Smooth muscle cell (in vitro differentiated cells): ENCODE results near the gene CCKAR. TPM values are rescaled to one million over a fixed set of nuclear protein-coding genes. Genes with fewer than 3 reads are reported as not detected.

Source experiments
- DNase-seq: peaks from one replicate; lab custom pipeline; 2025; ENCODE audit not compliant: unreplicated experiment; lab: John Stamatoyannopoulos, UW
- H2AFZ ChIP-seq: fragments of 200-600 bp; sonication (generic); 2 replicates; pipeline ENCODE4 v1.6.0; 2016; ENCODE audit warnings: antibody characterized with exemption, low read depth, mild to moderate bottlenecking
- H3F3A ChIP-seq: fragments of 200-600 bp; sonication (generic); 2 replicates; pipeline ENCODE4 v1.6.0; 2017; ENCODE audit warnings: antibody characterized with exemption, low read depth
- H3K27ac ChIP-seq: fragments of 200-600 bp; sonication (generic); 2 replicates; pipeline ENCODE4 v1.5.1; 2016; ENCODE audit warnings: low read depth, mild to moderate bottlenecking
- H3K27me3 ChIP-seq: fragments of 200-600 bp; sonication (generic); 2 replicates; pipeline ENCODE4 v1.6.1; 2016; ENCODE audit warnings: low read depth, mild to moderate bottlenecking
- H3K36me3 ChIP-seq: fragments of 200-600 bp; sonication (generic); 2 replicates; pipeline ENCODE4 v1.5.1; 2016; ENCODE audit warnings: low read depth
- H3K4me1 ChIP-seq: fragments of 200-600 bp; sonication (generic); 2 replicates; pipeline ENCODE4 v1.5.1; 2016; ENCODE audit warnings: low read depth
- H3K4me2 ChIP-seq: fragments of 200-600 bp; sonication (generic); 2 replicates; pipeline ENCODE4 v1.6.0; 2016; ENCODE audit warnings: mild to moderate bottlenecking
- H3K4me3 ChIP-seq: fragments of 200-600 bp; sonication (generic); 2 replicates; pipeline ENCODE4 v1.5.1; 2016; ENCODE audit warnings: mild to moderate bottlenecking
- H3K79me2 ChIP-seq: fragments of 200-600 bp; sonication (generic); 2 replicates; pipeline ENCODE4 v1.6.0; 2016; ENCODE audit warnings: low read depth, mild to moderate bottlenecking
- H3K9ac ChIP-seq: fragments of 200-600 bp; sonication (generic); 2 replicates; pipeline ENCODE4 v1.6.0; 2016; ENCODE audit warnings: low read depth
- H3K9me3 ChIP-seq: fragments of 200-600 bp; sonication (generic); replicated peaks from 2 replicates; pipeline ENCODE4 v1.5.1; 2016; ENCODE audit warnings: low read depth
- H4K20me1 ChIP-seq: fragments of 200-600 bp; sonication (generic); 2 replicates; pipeline ENCODE4 v1.6.0; 2016; ENCODE audit warnings: low read depth
- WGBS: methylation state at CpG from one replicate; pipeline ENCODE4 v1.1.7; 2016; ENCODE audit warnings: low lambda C conversion rate; 5-methylcytosine and 5-hydroxymethylcytosine counted together
- polyA plus RNA-seq: library from polyadenylated mRNA; unstranded; fragments of >200 nt; fragmentation: Nextera tagmentation; extraction: Ambion mirVana; gene quantifications from 2 replicates; pipeline ENCODE4 v1.2.1, GENCODE V29; 2016
- total RNA-seq: library from RNA; depleted of rRNA; stranded (reverse); fragments of >200 nt; gene quantifications from 2 replicates; pipeline ENCODE4 v1.2.3, GENCODE V29; 2014
- TF ChIP-seq, protein P1 (sequence below): fragments of 200-600 bp; sonication (generic); IDR thresholded peaks from 2 replicates; pipeline ENCODE4 v1.5.1; 2017; ENCODE audit warnings: borderline replicate concordance, mild to moderate bottlenecking, antibody characterized with exemption; ENCODE audit not compliant: insufficient read depth, poor library complexity, severe bottlenecking

CCKAR gene
- total and polyA plus RNA-seq, 2 experiments from 2014 or later, result 0.18 to 0.32 TPM

- TF ChIP-seq, protein P1, sequence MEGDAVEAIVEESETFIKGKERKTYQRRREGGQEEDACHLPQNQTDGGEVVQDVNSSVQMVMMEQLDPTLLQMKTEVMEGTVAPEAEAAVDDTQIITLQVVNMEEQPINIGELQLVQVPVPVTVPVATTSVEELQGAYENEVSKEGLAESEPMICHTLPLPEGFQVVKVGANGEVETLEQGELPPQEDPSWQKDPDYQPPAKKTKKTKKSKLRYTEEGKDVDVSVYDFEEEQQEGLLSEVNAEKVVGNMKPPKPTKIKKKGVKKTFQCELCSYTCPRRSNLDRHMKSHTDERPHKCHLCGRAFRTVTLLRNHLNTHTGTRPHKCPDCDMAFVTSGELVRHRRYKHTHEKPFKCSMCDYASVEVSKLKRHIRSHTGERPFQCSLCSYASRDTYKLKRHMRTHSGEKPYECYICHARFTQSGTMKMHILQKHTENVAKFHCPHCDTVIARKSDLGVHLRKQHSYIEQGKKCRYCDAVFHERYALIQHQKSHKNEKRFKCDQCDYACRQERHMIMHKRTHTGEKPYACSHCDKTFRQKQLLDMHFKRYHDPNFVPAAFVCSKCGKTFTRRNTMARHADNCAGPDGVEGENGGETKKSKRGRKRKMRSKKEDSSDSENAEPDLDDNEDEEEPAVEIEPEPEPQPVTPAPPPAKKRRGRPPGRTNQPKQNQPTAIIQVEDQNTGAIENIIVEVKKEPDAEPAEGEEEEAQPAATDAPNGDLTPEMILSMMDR, result no peak
- Histone ChIP-seq H3K4me1 (peaks cover 12% of the 10 kb centered on the region), H3F3A (peaks cover under 1% of the 10 kb centered on the region), H3K9me3 (no peaks in the 10 kb centered on the region), H3K9ac (no peak overlapping the region), H2AFZ (no peak overlapping the region), H3K27ac (no peak overlapping the region), H3K4me3 (no peak overlapping the region), H3K4me2 (no peak overlapping the region), H4K20me1 (no peaks in the 10 kb centered on the region), H3K36me3 (no peaks in the 10 kb centered on the region), H3K27me3 (peaks cover 18% of the 10 kb centered on the region), H3K79me2 (no peaks in the 10 kb centered on the region)
- DNase-seq, result no peak
- 93% methylated on average over 19 of the region's 19 CpGs for WGBS
Observed at GRCh38 chr4:26489101-26489985, 941 bp downstream of the CCKAR start.

- Histone ChIP-seq H4K20me1 (no peaks in the 10 kb centered on the region), H3K27ac (no peak overlapping the region), H3K27me3 (peaks cover 18% of the 10 kb centered on the region), H3K4me1 (peaks cover 20% of the 10 kb centered on the region), H3K9ac (no peak overlapping the region), H3K79me2 (no peaks in the 10 kb centered on the region), H3K36me3 (no peaks in the 10 kb centered on the region), H3F3A (peaks cover 12% of the 10 kb centered on the region), H3K9me3 (no peaks in the 10 kb centered on the region), H3K4me2 (no peak overlapping the region), H2AFZ (no peak overlapping the region), H3K4me3 (no peak overlapping the region)
- 88% methylated on average over 7 of the region's 7 CpGs for WGBS
- TF ChIP-seq, protein P1, result no peak
- no peak for DNase-seq
Observed at GRCh38 chr4:26485684-26486083, 4.6 kb downstream of the CCKAR start.

DNA sequence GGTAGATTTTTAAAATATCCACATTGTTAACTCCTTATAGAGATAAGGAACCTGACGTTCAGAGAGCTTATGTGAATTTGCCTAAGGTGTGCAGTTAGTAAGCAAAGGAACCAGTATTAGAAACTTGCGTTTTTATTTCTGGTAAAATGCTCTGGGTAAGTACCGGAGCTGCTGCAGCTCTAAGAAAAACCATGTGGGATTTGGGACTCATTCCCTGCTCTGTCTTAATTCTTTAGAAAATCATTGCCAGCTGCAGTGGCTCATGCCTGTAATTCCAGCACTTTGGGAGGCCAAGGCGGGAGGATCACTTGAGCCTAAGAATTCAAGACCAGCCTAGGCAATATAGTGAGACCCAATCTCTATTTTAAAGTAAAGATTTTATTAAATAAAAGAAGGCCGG is 5.8 kb downstream of the CCKAR start:
- 32% methylated on average over 5 of the region's 5 CpGs for WGBS
- Histone ChIP-seq H3K79me2 (no peaks in the 10 kb centered on the region), H3K4me2 (peak overlapping the region; percentile 69), H4K20me1 (no peaks in the 10 kb centered on the region), H3K27ac (peak overlapping the region; percentile 74), H3K9ac (no peak overlapping the region), H3K4me3 (no peak overlapping the region), H3F3A (peaks cover 12% of the 10 kb centered on the region), H3K9me3 (no peaks in the 10 kb centered on the region), H3K36me3 (no peaks in the 10 kb centered on the region), H2AFZ (no peak overlapping the region), H3K27me3 (peaks cover 7% of the 10 kb centered on the region), H3K4me1 (peaks cover 10% of the 10 kb centered on the region)
- no peak for DNase-seq
- TF ChIP-seq, protein P1, result no peak

- peaks cover 12% of the 10 kb centered on the region for H3F3A ChIP-seq
- DNase-seq, result no peak
- peaks cover 5% of the 10 kb centered on the region for H3K27me3 ChIP-seq
- H3K4me1 ChIP-seq, result peaks cover 10% of the 10 kb centered on the region
- H3K4me2 ChIP-seq, result peak overlapping the region; percentile 69
- no peaks in the 10 kb centered on the region for H3K79me2 ChIP-seq
- peak overlapping the region; percentile 74 for H3K27ac ChIP-seq
- no peak overlapping the region for H3K9ac ChIP-seq
- no peaks in the 10 kb centered on the region for H3K9me3 ChIP-seq
- H3K4me3 ChIP-seq, result no peak overlapping the region
- WGBS, result 15% methylated on average over 2 of the region's 2 CpGs
- TF ChIP-seq, protein P1, result no peak
- H2AFZ ChIP-seq, result no peak overlapping the region
- H4K20me1 ChIP-seq, result no peaks in the 10 kb centered on the region
- H3K36me3 ChIP-seq, result no peaks in the 10 kb centered on the region
Observed at GRCh38 chr4:26484032-26484515, 6.2 kb downstream of the CCKAR start.
